ENCODE measurements around the gene BBS1.

GRCh38 chr11:66529069-66529468, 18.6 kb downstream of the BBS1 start:
- TF ChIP-seq CTCF (IDR thresholded peaks at IDR 0.05) (no peak), POLR2A (IDR thresholded peaks at IDR 0.05) (no peak)
